Activated T-helper 1 cell treated with anti-CD3 and anti-CD28 coated beads, Interleukin-12 subunit alpha, Interleukin-12 subunit beta, Interleukin-2, Interleukin-4 antibody, amounts not matched to agents 30 ng/mL and 10 ng/mL and 1 ng/mL, durations not matched to agents 14 hours and 24 hours and 36 hours (primary cell): ENCODE measurements around the gene TNFRSF19. TPM values are rescaled to one million over a fixed set of nuclear protein-coding genes. Genes with fewer than 3 reads are reported as not detected.
"Not testable (repeated sequence)": the region's sequence is repeated elsewhere in the genome, so short reads cannot be mapped to it uniquely, and the experiment has no call there.

Source experiments
- DNase-seq: peaks from one replicate; pipeline ENCODE4 v3.0.0; 2021; ENCODE audit warnings: low spot score
- H3K27ac Mint-ChIP-seq: one replicate; pipeline ENCODE4 v1.8.0; 2021; ENCODE audit warnings: mild to moderate bottlenecking, mixed read lengths
- H3K27me3 Mint-ChIP-seq: one replicate; pipeline ENCODE4 v1.8.0; 2022; ENCODE audit warnings: mild to moderate bottlenecking, moderate library complexity, mixed read lengths; ENCODE audit not compliant: insufficient read depth
- H3K36me3 Mint-ChIP-seq: one replicate; pipeline ENCODE4 v1.8.0; 2021; ENCODE audit warnings: low read depth, mixed read lengths
- H3K4me1 Mint-ChIP-seq: one replicate; pipeline ENCODE4 v1.8.0; 2021; ENCODE audit warnings: low read depth, mixed read lengths
- H3K4me3 Mint-ChIP-seq: one replicate; pipeline ENCODE4 v1.8.0; 2021; ENCODE audit warnings: mild to moderate bottlenecking, moderate library complexity, mixed read lengths
- H3K9me3 Mint-ChIP-seq: one replicate; pipeline ENCODE4 v1.8.0; 2021; ENCODE audit warnings: mixed read lengths
- intact Hi-C: fragments of 100-400 bp; cut with micrococcal nuclease; formaldehyde crosslinking; loops from one replicate; pipeline ENCODE4 v1.15.1; 2024
- total RNA-seq: library from RNA; stranded (reverse); gene quantifications from 2 replicates; pipeline ENCODE4 v1.2.3, GENCODE V29; 2022

The TNFRSF19 gene
- total RNA-seq, 1 donor from 2014 or later = not detected

DNA sequence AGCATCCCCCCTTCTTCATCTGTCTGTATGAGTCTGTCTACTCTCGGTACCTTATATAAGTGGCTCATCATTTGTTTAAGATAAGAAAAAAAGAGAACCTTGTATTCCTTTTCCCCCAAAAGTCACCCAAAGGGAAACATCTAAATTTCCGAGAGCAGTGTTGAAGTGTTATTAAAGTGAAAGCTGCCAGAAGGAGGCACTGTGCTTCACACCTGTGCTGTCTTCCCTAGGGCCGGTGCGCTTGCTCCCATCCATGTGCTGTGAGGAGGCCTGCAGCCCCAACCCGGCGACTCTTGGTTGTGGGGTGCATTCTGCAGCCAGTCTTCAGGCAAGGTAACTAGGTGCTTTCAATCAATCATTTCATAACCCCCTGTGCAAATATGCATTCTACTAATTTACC lies 97.5 kb downstream of the TNFRSF19 start:
- H3K4me1 Mint-ChIP-seq = no peaks in the 10 kb centered on the region
- DNase-seq = no peak
- no peaks in the 10 kb centered on the region for H3K9me3 Mint-ChIP-seq
- H3K36me3 Mint-ChIP-seq = no peaks in the 10 kb centered on the region
- intact Hi-C loops = loop anchor here (5.0 kb wide), 1 partner anchor 205 kb away; no protein-coding TSS in a partner anchor
- peaks cover 10% of the 10 kb centered on the region for H3K27me3 Mint-ChIP-seq
- no peak overlapping the region for H3K4me3 Mint-ChIP-seq
- no peak overlapping the region for H3K27ac Mint-ChIP-seq

DNA sequence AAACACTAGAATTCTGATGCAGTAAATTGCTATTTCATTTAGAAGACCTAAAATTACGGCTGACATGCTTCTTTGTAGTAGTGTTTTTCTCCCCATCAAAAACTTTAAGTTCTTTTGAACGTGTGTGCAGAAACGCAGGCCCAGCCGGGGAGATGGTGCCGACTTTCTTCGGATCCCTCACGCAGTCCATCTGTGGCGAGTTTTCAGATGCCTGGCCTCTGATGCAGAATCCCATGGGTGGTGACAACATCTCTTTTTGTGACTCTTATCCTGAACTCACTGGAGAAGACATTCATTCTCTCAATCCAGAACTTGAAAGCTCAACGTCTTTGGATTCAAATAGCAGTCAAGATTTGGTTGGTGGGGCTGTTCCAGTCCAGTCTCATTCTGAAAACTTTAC lies 98.3 kb downstream of the TNFRSF19 start:
- Mint-ChIP-seq H3K27ac (no peak overlapping the region), H3K36me3 (no peaks in the 10 kb centered on the region), H3K4me3 (no peak overlapping the region), H3K9me3 (no peaks in the 10 kb centered on the region), H3K4me1 (no peaks in the 10 kb centered on the region), H3K27me3 (peaks cover 7% of the 10 kb centered on the region)
- intact Hi-C loops = loop anchor here (5.0 kb wide), 1 partner anchor 204 kb away; no protein-coding TSS in a partner anchor
- no peak for DNase-seq

DNA sequence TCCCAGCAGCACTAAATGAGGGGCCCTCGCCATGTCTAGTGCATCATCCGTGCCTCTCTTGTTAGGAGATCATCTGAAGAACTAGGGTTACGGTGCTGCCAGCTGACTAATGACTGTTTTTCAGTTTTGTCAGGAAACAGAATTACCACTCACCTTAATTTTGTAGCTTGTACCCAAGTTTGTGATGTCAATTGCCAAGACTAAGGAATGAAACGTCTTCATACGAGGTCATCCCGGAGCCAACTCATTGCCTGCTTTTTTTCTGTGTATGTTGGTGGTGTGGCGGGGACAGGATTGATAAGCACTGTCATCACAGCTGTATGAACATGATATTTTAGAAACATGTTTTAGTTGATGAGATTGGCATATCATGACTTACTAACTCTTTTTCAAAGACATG lies 100.6 kb downstream of the TNFRSF19 start:
- DNase-seq = no peak
- no peaks in the 10 kb centered on the region for H3K9me3 Mint-ChIP-seq
- H3K27me3 Mint-ChIP-seq = peaks cover 9% of the 10 kb centered on the region
- intact Hi-C loops = no loop called here
- no peaks in the 10 kb centered on the region for H3K4me1 Mint-ChIP-seq
- H3K27ac Mint-ChIP-seq = no peak overlapping the region
- H3K4me3 Mint-ChIP-seq = no peak overlapping the region
- H3K36me3 Mint-ChIP-seq = no peaks in the 10 kb centered on the region

DNA sequence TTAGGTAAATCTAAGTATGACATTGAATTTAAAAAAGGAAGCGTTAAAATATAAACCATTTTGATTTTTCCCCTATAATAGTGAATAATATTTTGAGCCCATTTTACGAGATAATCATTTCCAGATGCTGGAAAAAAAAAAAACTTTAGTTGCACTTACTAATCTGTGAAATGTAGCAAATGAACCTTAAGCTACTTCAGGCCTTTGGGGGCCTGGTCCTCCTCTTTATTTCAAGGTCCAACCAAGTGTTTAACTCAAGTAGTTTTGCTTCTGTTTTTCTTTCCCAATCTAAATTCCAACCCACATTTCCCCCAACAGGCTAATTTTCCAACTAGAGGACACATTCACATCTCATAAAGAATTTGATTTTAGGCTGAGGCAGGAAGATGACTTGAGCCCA lies 101.2 kb downstream of the TNFRSF19 start:
- Mint-ChIP-seq H3K4me1 (no peaks in the 10 kb centered on the region), H3K27ac (no peak overlapping the region), H3K36me3 (no peaks in the 10 kb centered on the region), H3K4me3 (no peak overlapping the region), H3K9me3 (no peaks in the 10 kb centered on the region), H3K27me3 (peaks cover 9% of the 10 kb centered on the region)
- DNase-seq = no peak
- intact Hi-C loops = no loop called here

DNA sequence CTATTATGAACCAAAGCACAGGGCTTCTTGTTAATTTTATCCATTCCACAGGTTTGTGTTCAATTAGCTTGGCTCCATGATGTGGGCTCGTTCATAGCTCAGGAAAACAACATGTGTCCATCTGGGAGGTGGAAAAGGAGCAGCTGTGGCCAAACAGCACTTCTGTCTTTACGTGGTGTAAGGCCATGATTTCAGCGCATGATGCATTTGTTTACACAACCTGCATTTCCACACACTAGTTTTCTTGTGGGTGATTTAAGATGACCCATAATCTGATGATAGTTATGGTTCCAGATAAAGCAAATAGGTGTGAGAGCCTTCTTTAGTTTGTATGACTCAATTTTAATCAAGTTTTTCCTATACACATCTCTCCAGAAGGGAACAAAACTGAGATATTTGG lies 101.7 kb downstream of the TNFRSF19 start:
- intact Hi-C loops = no loop called here
- no peak overlapping the region for H3K4me3 Mint-ChIP-seq

DNA sequence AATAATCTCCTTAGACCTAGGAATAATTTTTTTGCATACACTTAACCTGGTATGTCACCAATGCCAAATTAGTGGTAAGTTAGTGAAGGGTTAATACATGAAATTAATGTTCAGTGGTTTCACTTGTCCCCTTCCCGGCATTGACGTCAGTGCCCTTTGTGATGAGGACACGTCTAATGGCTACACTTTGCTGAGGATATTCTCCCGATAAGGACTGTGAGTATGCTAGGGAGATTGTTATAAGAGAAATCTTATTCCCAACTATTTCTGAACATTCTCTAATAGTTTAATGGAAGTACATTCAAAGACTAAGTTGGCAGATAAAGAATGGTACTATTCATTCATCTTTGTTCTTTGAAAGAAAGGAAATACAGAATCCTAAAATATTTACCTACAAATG lies 102.4 kb downstream of the TNFRSF19 start:
- H3K36me3 Mint-ChIP-seq = no peaks in the 10 kb centered on the region

More for the DNA sequence above, 101.7 kb downstream of the TNFRSF19 start:
- Mint-ChIP-seq H3K36me3 (no peaks in the 10 kb centered on the region), H3K9me3 (no peaks in the 10 kb centered on the region), H3K27ac (no peak overlapping the region), H3K27me3 (peaks cover 9% of the 10 kb centered on the region), H3K4me1 (no peaks in the 10 kb centered on the region)
- DNase-seq = no peak

DNA sequence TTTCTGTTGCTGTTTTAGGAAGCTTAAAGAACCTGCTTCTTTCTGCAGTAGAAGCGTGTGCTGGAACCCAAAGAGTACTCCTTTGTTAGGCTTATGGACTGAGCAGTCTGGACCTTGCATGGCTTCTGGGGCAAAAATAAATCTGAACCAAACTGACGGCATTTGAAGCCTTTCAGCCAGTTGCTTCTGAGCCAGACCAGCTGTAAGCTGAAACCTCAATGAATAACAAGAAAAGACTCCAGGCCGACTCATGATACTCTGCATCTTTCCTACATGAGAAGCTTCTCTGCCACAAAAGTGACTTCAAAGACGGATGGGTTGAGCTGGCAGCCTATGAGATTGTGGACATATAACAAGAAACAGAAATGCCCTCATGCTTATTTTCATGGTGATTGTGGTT lies 103.1 kb downstream of the TNFRSF19 start:
- H3K36me3 Mint-ChIP-seq = no peaks in the 10 kb centered on the region
- intact Hi-C loops = no loop called here
- no peaks in the 10 kb centered on the region for H3K9me3 Mint-ChIP-seq
- no peak for DNase-seq
- no peaks in the 10 kb centered on the region for H3K4me1 Mint-ChIP-seq
- H3K4me3 Mint-ChIP-seq = no peak overlapping the region
- H3K27ac Mint-ChIP-seq = no peak overlapping the region
- peaks cover 9% of the 10 kb centered on the region for H3K27me3 Mint-ChIP-seq

More for the DNA sequence above, 102.4 kb downstream of the TNFRSF19 start:
- Mint-ChIP-seq H3K27me3 (peaks cover 9% of the 10 kb centered on the region), H3K9me3 (no peaks in the 10 kb centered on the region), H3K4me3 (no peak overlapping the region), H3K4me1 (no peaks in the 10 kb centered on the region), H3K27ac (no peak overlapping the region)
- DNase-seq = no peak
- intact Hi-C loops = no loop called here

DNA sequence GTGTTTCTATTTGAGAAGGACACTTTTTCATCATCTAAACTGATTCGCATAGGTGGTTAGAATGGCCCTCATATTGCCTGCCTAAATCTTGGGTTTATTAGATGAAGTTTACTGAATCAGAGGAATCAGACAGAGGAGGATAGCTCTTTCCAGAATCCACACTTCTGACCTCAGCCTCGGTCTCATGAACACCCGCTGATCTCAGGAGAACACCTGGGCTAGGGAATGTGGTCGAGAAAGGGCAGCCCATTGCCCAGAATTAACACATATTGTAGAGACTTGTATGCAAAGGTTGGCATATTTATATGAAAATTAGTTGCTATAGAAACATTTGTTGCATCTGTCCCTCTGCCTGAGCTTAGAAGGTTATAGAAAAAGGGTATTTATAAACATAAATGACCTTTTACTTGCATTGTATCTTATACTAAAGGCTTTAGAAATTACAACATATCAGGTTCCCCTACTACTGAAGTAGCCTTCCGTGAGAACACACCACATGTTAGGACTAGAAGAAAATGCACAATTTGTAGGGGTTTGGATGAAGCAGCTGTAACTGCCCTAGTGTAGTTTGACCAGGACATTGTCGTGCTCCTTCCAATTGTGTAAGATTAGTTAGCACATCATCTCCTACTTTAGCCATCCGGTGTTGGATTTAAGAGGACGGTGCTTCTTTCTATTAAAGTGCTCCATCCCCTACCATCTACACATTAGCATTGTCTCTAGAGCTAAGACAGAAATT lies 103.8 kb downstream of the TNFRSF19 start:
- intact Hi-C loops = no loop called here
- Mint-ChIP-seq H3K9me3 (no peaks in the 10 kb centered on the region), H3K4me1 (peaks cover 5% of the 10 kb centered on the region), H3K36me3 (no peaks in the 10 kb centered on the region), H3K27me3 (peaks cover 9% of the 10 kb centered on the region), H3K4me3 (no peak overlapping the region), H3K27ac (no peak overlapping the region)
- DNase-seq = no peak

DNA sequence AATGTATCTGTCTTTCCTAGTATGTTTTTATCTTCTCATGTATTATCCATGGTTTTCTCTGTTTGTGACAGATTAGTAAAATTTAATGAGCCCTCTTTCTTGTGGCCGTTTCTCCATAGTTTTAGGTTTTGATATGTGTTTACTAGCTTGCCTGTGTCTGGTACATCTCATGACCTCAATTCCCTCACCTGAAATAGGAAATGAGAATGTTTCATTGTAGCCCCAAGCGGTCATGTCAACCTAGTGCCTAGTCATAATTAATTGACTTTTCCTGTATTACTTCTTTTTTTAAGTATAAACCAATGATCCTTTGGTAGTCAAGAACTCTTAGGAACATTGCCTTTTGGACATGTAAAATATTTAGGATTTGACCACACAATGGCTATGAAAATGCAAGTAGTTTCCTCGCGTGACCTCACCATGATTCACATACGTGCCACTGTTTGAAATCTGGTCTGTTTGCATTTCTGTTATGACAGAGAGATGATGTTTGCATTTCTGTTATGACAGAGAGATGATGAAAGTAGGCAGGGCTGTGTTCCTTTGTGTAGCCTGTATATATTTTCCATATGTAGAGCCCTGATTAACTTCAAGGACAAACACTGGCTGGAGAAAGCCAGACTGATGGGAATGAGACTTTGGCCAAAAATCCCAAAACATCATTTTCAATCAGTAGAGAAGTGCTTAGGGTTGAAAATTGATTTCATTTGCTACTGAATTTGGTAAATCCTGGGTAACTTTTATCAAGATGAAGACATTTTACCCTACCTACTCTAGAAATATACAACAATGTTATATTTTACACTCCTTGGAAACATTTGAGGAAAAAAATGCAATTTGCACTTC lies 104.8 kb downstream of the TNFRSF19 start:
- Mint-ChIP-seq H3K9me3 (no peaks in the 10 kb centered on the region), H3K4me1 (peaks cover 12% of the 10 kb centered on the region), H3K4me3 (no peak overlapping the region), H3K36me3 (no peaks in the 10 kb centered on the region), H3K27ac (no peak overlapping the region), H3K27me3 (peaks cover 7% of the 10 kb centered on the region)
- intact Hi-C loops = no loop called here
- DNase-seq = no peak

DNA sequence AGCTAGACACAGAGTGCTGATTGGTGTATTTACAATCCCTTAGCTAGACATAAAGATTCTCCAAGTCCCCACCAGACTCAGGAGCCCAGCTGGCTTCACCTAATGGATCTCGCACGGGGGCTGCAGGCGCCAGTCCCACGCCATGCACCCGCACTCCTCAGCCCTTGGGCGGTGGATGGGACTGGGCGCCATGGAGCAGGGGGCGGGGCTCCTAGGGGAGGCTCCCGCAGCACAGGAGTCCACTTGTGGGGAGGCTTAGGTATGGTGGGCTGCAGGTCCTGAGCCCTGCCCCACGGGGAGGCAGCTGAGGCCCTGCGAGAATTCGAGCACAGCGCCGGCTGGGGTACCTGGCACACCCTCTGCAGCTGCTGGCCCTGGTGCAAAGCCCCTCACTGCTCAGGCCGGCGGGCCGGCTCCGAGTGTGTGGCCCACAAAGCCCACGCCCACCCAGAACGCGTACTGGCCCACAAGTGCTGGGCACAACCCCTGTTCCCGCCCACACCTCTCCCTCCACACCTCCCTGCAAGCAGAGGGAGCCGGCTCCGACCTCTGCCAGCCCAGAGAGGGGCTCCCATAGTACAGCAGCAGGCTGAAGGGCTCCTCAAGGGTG lies 107.6 kb downstream of the TNFRSF19 start:
- H3K27me3 Mint-ChIP-seq, DNase-seq, intact Hi-C loops, H3K9me3 Mint-ChIP-seq, H3K4me3 Mint-ChIP-seq, H3K36me3 Mint-ChIP-seq, H3K27ac Mint-ChIP-seq: not testable (repeated sequence)
- H3K4me1 Mint-ChIP-seq = peaks cover 12% of the 10 kb centered on the region

DNA sequence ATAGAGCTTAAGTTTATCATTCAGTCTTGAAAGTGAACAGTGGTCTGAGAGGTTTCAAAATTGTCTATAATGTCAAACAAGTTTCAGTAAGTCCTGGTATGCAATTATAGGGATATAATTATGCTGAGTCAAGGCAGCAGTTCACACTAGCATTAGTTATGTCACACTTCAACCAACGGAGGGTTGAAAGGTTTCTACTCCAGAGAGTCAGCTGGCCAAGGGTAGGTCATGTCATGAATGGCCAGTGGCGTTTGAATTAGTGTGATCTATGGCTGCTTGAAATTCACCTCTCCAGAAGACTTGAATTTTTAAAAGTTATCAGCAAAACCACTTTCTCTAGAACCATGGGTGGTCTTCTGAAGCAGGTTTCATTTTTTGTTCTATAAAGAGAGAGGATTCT lies 108.6 kb downstream of the TNFRSF19 start:
- Mint-ChIP-seq H3K36me3 (no peaks in the 10 kb centered on the region), H3K9me3 (peaks cover 3% of the 10 kb centered on the region), H3K27ac (no peak overlapping the region), H3K27me3 (peaks cover 4% of the 10 kb centered on the region), H3K4me1 (peaks cover 12% of the 10 kb centered on the region), H3K4me3 (no peak overlapping the region)
- intact Hi-C loops = no loop called here
- no peak for DNase-seq

DNA sequence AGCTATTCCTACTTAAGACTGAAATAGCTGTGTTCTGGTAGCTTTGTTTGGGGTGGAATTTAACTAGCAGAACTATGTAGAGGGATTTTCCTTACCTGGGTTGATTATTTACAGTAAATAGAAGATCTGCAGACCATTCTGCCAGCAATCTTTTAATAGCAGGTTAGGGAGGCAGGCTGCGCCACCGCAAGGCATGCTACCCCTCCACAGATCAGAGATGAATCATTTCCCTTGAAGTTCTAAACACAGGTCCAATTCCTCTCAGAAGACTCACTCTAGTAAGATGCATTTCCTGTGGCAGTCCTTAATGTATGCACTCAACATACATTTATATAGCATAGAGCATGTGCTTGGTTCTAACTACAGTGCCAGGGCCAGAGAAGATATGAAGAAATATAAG lies 109.0 kb downstream of the TNFRSF19 start:
- Mint-ChIP-seq H3K27ac (peak overlapping the region; percentile 48), H3K9me3 (peaks cover 4% of the 10 kb centered on the region), H3K36me3 (no peaks in the 10 kb centered on the region), H3K4me1 (peaks cover 12% of the 10 kb centered on the region), H3K27me3 (peaks cover 2% of the 10 kb centered on the region), H3K4me3 (no peak overlapping the region)
- intact Hi-C loops = no loop called here
- DNase-seq = no peak
